Mucosa of descending colon (tissue), 3 donors: ENCODE measurements around the gene SRL. TPM values are rescaled to one million over a fixed set of nuclear protein-coding genes. Genes with fewer than 3 reads are reported as not detected.

Experiments used
- ATAC-seq: fragments of 200-7000 bp; cut with Tn5 transposase; one replicate; pipeline ENCODE4 v1.9.1; 2020; ENCODE audit warnings: mild to moderate bottlenecking, moderate library complexity
- DNase-seq, 3 donors: peaks; one replicate each; pipeline ENCODE4 v3.0.0-alpha.2; 2020
- H3K36me3 ChIP-seq: fragments of 200-600 bp; one replicate; pipeline ENCODE4 v1.8.0; 2021; ENCODE audit warnings: low read depth, mild to moderate bottlenecking
- H3K4me1 ChIP-seq: fragments of 200-600 bp; one replicate; pipeline ENCODE4 v1.8.0; 2021; ENCODE audit warnings: low read depth, mild to moderate bottlenecking
- H3K4me3 ChIP-seq: fragments of 200-600 bp; one replicate; pipeline ENCODE4 v1.8.0; 2021; ENCODE audit warnings: mild to moderate bottlenecking
- H3K9me3 ChIP-seq: fragments of 200-600 bp; one replicate; pipeline ENCODE4 v1.8.0; 2021; ENCODE audit warnings: mild to moderate bottlenecking
- intact Hi-C, 2 donors: fragments of 100-400 bp; cut with DNase I in 1 of 2; cut with micrococcal nuclease in 1 of 2; formaldehyde crosslinking; loops; one replicate each; pipeline versions ENCODE4 v1.11.0 to v1.11.1; 2022; cut with DNase I, micrococcal nuclease
- total RNA-seq, 3 donors: library from RNA; stranded (reverse); fragmentation: NEBNext Ultra II Directional in 2 of 3; extraction: Animal tissue kit (Norgen Biotek cat#: 25700) in 2 of 3; gene quantifications; one replicate each; pipeline versions ENCODE4 v1.2.1 to v1.2.4, GENCODE V29; 2021 to 2023
- TF ChIP-seq, protein P1 (sequence below): fragments of 200-600 bp; IDR thresholded peaks from one replicate; pipeline ENCODE4 v1.8.0; 2022; ENCODE audit warnings: antibody characterized with exemption, mild to moderate bottlenecking
- donor health status: DM: no; HTN: no; CAD: no; lungs with moderate emphysema.
- donor health status: DM: no; HTN: no; CAD: no.
- donor health status: DM: no; HTN: yes; CAD: no.

Gene SRL
- total RNA-seq, 3 donors from 2014 or later, result 0.35 to 1.2 (median 0.41) TPM

GRCh38 chr16:4179020-4179419 is 62.9 kb downstream of the SRL start:
- no peaks in the 10 kb centered on the region for H3K36me3 ChIP-seq
- H3K4me3 ChIP-seq, result no peak overlapping the region
- no peak for DNase-seq
- TF ChIP-seq, protein P1, sequence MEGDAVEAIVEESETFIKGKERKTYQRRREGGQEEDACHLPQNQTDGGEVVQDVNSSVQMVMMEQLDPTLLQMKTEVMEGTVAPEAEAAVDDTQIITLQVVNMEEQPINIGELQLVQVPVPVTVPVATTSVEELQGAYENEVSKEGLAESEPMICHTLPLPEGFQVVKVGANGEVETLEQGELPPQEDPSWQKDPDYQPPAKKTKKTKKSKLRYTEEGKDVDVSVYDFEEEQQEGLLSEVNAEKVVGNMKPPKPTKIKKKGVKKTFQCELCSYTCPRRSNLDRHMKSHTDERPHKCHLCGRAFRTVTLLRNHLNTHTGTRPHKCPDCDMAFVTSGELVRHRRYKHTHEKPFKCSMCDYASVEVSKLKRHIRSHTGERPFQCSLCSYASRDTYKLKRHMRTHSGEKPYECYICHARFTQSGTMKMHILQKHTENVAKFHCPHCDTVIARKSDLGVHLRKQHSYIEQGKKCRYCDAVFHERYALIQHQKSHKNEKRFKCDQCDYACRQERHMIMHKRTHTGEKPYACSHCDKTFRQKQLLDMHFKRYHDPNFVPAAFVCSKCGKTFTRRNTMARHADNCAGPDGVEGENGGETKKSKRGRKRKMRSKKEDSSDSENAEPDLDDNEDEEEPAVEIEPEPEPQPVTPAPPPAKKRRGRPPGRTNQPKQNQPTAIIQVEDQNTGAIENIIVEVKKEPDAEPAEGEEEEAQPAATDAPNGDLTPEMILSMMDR, result no peak
- no peaks in the 10 kb centered on the region for H3K9me3 ChIP-seq
- peaks cover under 1% of the 10 kb centered on the region for H3K4me1 ChIP-seq
- no peak for ATAC-seq
- intact Hi-C loops, result no loop called here

GRCh38 chr16:4178468-4179010 is 63.3 kb downstream of the SRL start:
- intact Hi-C loops, result no loop called here
- DNase-seq, result no peak
- no peak for ATAC-seq
- TF ChIP-seq, protein P1, result no peak
- H3K4me3 ChIP-seq, result no peak overlapping the region
- no peaks in the 10 kb centered on the region for H3K36me3 ChIP-seq
- H3K4me1 ChIP-seq, result no peaks in the 10 kb centered on the region
- H3K9me3 ChIP-seq, result no peaks in the 10 kb centered on the region

DNA sequence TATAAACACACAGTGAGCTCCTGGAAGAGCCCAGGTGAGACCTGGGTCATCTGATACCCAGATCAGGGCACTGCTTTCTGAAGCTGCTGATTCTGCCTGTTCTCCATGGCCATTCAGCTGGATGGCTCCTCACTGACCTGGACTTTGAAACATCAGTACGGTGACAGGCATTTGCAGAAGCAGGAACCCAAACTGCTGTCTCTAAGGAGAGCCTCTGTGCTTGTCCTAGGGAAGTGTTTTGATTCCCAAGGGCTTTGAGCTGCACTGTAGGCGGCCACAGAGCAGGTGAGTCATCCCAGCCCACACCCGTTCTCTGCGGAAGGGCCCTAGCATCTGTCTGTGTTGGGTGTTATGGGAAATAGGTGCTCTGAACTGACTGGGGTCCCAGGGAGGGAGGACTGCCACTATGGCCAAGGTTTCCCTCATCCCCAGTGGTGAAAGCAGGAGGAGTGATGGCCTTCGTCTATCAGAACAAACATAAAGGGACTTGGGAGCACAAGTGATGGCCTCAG is 64.9 kb downstream of the SRL start:
- H3K36me3 ChIP-seq, result no peaks in the 10 kb centered on the region
- intact Hi-C loops, result no loop called here
- ATAC-seq (peak; percentile 95), DNase-seq (no peak)
- TF ChIP-seq, protein P1, result no peak
- no peak overlapping the region for H3K4me3 ChIP-seq
- H3K9me3 ChIP-seq, result no peaks in the 10 kb centered on the region
- no peaks in the 10 kb centered on the region for H3K4me1 ChIP-seq

- Histone ChIP-seq H3K4me1 (no peaks in the 10 kb centered on the region), H3K36me3 (no peaks in the 10 kb centered on the region), H3K9me3 (no peaks in the 10 kb centered on the region), H3K4me3 (no peak overlapping the region)
- TF ChIP-seq, protein P1, result no peak
- no peak for DNase-seq
- ATAC-seq, result no peak
- intact Hi-C loops, result no loop called here
Observed at GRCh38 chr16:4175849-4176248, 66.0 kb downstream of the SRL start.

DNA sequence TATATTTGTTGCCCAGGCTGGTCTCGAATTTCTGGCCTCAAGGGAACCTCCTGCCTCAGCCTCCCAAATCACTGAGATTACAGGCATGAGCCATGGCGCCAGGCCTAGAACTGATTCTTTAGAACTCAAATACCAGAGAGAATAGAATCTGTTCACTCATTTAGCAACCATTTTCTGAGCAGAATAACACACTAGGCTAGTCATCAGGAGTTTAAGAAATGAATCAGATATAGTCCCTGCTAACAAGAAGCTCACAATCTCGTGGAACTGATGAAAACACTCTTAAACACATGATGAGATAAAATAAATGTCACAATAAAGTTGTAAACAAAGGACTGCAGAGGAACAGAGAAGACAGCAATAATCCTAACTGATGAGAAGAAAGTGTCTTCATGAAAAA is 69.8 kb downstream of the SRL start:
- TF ChIP-seq, protein P1, result no peak
- no peaks in the 10 kb centered on the region for H3K9me3 ChIP-seq
- no peak for DNase-seq
- H3K4me1 ChIP-seq, result no peaks in the 10 kb centered on the region
- no peak for ATAC-seq
- H3K4me3 ChIP-seq, result no peak overlapping the region
- intact Hi-C loops, result no loop called here
- no peaks in the 10 kb centered on the region for H3K36me3 ChIP-seq

DNA sequence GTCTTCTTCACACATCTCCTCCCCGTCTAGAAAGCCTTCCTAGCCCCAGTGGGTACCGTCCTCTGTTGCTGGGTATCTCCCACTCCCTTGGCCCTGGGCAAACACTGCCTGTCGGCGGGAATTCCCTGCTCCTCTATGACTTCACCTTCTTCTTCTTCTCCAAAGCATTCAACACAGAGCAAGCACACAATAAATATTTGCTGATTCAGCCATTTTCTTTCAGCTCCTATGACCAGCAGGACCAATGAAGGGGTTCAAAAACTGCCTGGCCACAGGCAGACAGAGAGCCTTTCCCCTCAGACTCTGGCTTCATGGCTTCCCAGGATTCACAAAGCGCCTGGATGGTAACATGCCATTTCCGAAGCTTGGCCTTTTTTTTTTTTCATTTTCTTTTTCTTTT is 72.5 kb downstream of the SRL start:
- Histone ChIP-seq H3K4me3 (no peak overlapping the region), H3K4me1 (no peaks in the 10 kb centered on the region), H3K9me3 (no peaks in the 10 kb centered on the region), H3K36me3 (no peaks in the 10 kb centered on the region)
- TF ChIP-seq, protein P1, result no peak
- ATAC-seq (no peak), DNase-seq (peak in 1 of 3 donors; percentile 9)
- intact Hi-C loops, result no loop called here
